Common myeloid progenitor, CD34-positive (primary cell): ENCODE measurements around the gene ARHGAP42.

Experiments
- CTCF ChIA-PET: fragments of 350-600 bp; sonication (Branson Sonifier 250); formaldehyde crosslinking; loops from one replicate; lab custom pipeline; 2021; ENCODE audit warnings: antibody characterized with exemption; lab: Charles Lee
- POLR2A ChIA-PET: fragments of 350-600 bp; sonication (Branson Sonifier 250); formaldehyde crosslinking; loops from one replicate; lab custom pipeline; 2021; ENCODE audit warnings: antibody characterized with exemption; lab: Charles Lee
- DNase-seq, 3 donors: peaks; one replicate each; pipeline versions ENCODE4 v3.0.0 to v3.0.0-alpha.2; 2013
- H3K27ac ChIP-seq, 2 experiments: 1 replicate in 1 of 2; 2 replicates in 1 of 2; pipeline ENCODE4 v1.7.0; 2013; ENCODE audit warnings: inconsistent platforms in 2 of 2, low read length in 2 of 2, mild to moderate bottlenecking in 2 of 2, low read depth in 1 of 2, moderate library complexity in 1 of 2; ENCODE audit not compliant: severe bottlenecking in 2 of 2, insufficient read depth in 1 of 2, poor library complexity in 1 of 2
- H3K27me3 ChIP-seq, 5 experiments: replicated peaks in 2 of 5; 1 replicate in 3 of 5; 2 replicates in 2 of 5; pipeline versions ENCODE4 v1.6.1 to v1.7.0; 2013; ENCODE audit warnings: low read length in 4 of 5, mild to moderate bottlenecking in 2 of 5, moderate library complexity in 2 of 5, inconsistent platforms in 1 of 5; ENCODE audit not compliant: insufficient read depth in 5 of 5, control insufficient read depth in 4 of 5
- H3K36me3 ChIP-seq, 4 experiments: 1 replicate in 2 of 4; 2 replicates in 2 of 4; pipeline versions ENCODE4 v1.6.1 to v1.7.0; 2013; ENCODE audit warnings: low read length in 3 of 4, control low read depth in 1 of 4, mild to moderate bottlenecking in 1 of 4; ENCODE audit not compliant: control insufficient read depth in 4 of 4, insufficient read depth in 4 of 4
- H3K4me1 ChIP-seq, 4 experiments: 1 replicate in 3 of 4; 2 replicates in 1 of 4; pipeline versions ENCODE4 v1.6.1 to v1.7.1; 2013; ENCODE audit warnings: low read length in 3 of 4, mild to moderate bottlenecking in 3 of 4, control low read depth in 1 of 4, inconsistent platforms in 1 of 4, moderate library complexity in 1 of 4; ENCODE audit not compliant: control insufficient read depth in 4 of 4, insufficient read depth in 4 of 4; ENCODE audit errors: control extremely low read depth in 1 of 4
- H3K4me3 ChIP-seq, 7 experiments: 1 replicate in 4 of 7; 2 replicates in 3 of 7; pipeline versions ENCODE4 v1.5.1 to v1.7.0; 2013; ENCODE audit warnings: mild to moderate bottlenecking in 7 of 7, low read length in 6 of 7, moderate library complexity in 6 of 7, inconsistent platforms in 2 of 7, low read depth in 2 of 7, control low read depth in 1 of 7; ENCODE audit not compliant: insufficient read depth in 4 of 7, control insufficient read depth in 1 of 7; ENCODE audit errors: extremely low read depth in 1 of 7
- H3K9me3 ChIP-seq, 5 experiments: 1 replicate in 4 of 5; 2 replicates in 1 of 5; pipeline versions ENCODE4 v1.6.1 to v1.7.1; 2013; ENCODE audit warnings: low read length in 4 of 5, mild to moderate bottlenecking in 2 of 5, inconsistent platforms in 1 of 5, low read depth in 1 of 5, moderate library complexity in 1 of 5; ENCODE audit not compliant: control insufficient read depth in 4 of 5, insufficient read depth in 2 of 5; ENCODE audit errors: control extremely low read depth in 1 of 5
- WGBS: methylation state at CpG from one replicate; pipeline ENCODE4 v1.1.5; 2013; ENCODE audit not compliant: insufficient coverage; 5-methylcytosine and 5-hydroxymethylcytosine counted together

Gene ARHGAP42

DNA sequence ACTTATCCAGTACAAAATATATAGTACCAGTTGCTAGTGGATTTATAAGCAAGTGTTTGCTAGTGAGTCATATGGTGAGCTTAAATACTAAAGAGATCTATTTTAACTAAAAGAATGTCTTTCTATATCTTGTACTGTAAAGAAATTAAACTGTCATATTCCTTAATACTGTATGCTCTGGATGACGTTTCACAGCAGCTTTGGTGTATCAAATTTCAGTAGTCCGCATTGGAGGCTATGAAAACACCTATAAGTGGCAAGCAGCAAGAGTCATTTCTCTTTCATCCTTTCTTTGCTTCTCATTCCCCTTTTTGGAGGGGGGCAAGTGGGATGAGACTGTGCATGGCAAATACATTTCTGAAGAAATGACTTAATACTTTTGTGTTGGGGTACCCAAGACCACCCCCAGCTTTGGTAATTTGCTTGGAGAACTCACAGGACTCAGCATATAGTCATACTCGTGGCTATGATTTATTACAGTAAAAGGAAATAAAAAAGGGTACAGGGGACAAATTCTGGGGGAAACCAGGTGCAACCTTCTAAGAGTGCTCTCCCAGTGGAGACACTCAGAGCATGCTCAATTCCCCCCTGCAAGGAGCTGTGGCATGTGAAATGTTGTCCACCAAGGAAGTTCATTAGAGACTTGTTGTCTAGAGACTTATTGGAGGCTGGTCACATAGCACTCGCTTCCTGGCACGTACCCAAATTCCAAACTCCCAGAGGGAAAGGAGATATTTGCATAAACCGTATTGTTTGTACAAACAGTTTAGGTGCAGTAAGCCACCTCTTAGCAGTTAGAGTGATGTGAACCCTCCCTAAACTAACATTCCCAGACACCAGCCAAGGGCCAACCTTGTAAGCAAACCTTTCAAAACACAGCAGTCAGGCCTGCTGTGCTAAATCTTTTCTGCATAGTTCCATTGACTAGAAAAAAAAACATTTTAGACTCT lies 231.7 kb downstream of the ARHGAP42 start:
- H3K36me3 ChIP-seq: no peaks in the 10 kb centered on the region
- no peak overlapping the region for H3K4me3 ChIP-seq
- no peaks in the 10 kb centered on the region for H3K27me3 ChIP-seq
- ChIA-PET POLR2A (no interaction called here), CTCF (interaction anchor here (0.8 kb wide), 1 partner anchor 8 kb away, joined by 3 read pairs; no protein-coding TSS in a partner anchor)
- 79% methylated on average over 3 of the region's 6 CpGs for WGBS
- no peaks in the 10 kb centered on the region for H3K9me3 ChIP-seq
- no peak for DNase-seq
- H3K27ac ChIP-seq: no peak overlapping the region
- H3K4me1 ChIP-seq: no peaks in the 10 kb centered on the region

DNA sequence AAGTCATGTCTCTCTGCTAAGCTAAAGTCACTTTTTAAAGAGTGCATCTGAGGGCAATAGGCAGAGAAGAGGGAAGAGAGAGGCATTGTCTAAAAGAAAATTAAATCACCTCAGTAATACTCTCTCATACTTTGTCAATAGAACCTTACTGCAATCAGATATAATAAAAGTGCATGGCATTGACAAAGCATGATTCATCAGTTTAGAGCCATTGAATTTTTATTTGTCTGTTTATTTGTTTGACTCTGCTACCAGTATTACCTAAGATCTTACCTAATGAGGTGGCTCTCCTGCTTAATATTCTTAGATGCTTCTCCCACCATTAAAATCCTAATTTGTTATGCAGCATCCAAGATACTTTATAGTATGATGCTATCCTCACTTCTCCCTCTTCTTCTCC lies 233.5 kb downstream of the ARHGAP42 start:
- Histone ChIP-seq H3K4me3 (no peak overlapping the region), H3K36me3 (no peaks in the 10 kb centered on the region), H3K27ac (no peak overlapping the region), H3K9me3 (no peaks in the 10 kb centered on the region), H3K27me3 (no peaks in the 10 kb centered on the region), H3K4me1 (no peaks in the 10 kb centered on the region)
- DNase-seq: no peak
- POLR2A ChIA-PET: no interaction called here
- CTCF ChIA-PET: no interaction called here

DNA sequence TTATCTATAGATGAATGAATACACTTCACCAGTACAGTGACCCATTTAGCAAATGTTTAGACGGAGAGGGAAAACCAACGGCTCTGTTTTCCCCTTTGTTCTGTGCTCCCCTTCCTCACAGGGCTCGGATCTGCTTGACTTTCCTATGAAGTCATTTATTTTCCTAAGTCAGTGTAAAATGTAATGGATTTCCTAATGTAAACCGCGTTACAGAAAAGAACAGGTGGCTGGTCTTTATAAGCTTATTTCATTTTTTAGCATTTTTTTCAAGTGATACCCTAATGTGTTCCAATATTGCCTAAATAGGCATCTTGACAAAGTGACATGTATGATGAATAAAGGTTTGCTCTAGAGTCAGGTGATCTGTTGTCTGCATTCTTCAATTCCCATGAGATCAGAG lies 235.0 kb downstream of the ARHGAP42 start:
- ChIA-PET CTCF (interaction anchor here (0.6 kb wide), 1 partner anchor 336 kb away, joined by 3 read pairs; no protein-coding TSS in a partner anchor), POLR2A (no interaction called here)
- Histone ChIP-seq H3K9me3 (no peaks in the 10 kb centered on the region), H3K36me3 (no peaks in the 10 kb centered on the region), H3K27ac (no peak overlapping the region), H3K4me1 (no peaks in the 10 kb centered on the region), H3K4me3 (no peak overlapping the region), H3K27me3 (no peaks in the 10 kb centered on the region)
- no peak for DNase-seq
- WGBS: no CpG with 5 or more reads among the region's 5 CpGs

DNA sequence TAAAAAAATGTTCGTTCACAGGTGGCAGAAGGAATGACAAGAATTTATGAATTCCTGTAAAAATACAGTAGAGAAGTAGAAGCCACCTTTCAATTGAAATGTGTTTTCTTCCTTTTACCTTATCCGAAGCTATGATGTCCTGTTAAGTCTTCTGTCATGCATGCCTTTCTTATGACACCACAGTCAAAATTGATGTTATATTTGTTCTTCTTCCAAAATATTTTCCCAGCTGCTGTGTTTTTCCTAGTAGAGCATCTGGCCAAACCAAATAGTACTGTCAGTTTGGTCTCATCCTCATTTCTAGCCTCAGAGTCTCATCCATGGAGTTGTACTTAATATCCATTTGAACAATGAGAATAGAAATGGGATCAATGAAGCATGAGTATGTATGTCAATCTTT lies 236.5 kb downstream of the ARHGAP42 start:
- 92% methylated on average over 2 of the region's 2 CpGs for WGBS
- no peak overlapping the region for H3K27ac ChIP-seq
- no peaks in the 10 kb centered on the region for H3K27me3 ChIP-seq
- no peak overlapping the region for H3K4me3 ChIP-seq
- ChIA-PET CTCF (no interaction called here), POLR2A (no interaction called here)
- no peak for DNase-seq
- H3K9me3 ChIP-seq: no peaks in the 10 kb centered on the region
- no peaks in the 10 kb centered on the region for H3K36me3 ChIP-seq
- H3K4me1 ChIP-seq: no peaks in the 10 kb centered on the region

DNA sequence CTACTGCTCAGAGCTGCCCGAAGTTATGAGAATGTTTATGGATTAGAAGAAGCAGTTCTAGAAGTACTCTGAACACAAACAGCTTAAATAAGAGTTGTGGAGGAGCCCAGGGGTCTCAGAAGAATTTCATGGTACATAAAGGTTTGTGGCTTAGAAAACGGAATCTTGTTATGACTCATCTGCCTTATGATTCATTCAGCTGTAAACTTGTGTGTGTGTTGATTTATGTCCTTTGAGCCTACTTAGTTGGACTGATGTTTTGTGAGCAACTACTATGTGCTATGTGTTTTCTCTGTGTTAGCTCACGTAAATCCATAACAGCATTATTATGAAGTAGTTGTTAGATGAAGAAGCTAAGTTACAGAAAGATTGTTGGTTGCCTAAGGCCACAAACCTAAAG lies 238.8 kb downstream of the ARHGAP42 start:
- ChIA-PET POLR2A (no interaction called here), CTCF (interaction anchor here (0.7 to 1.2 kb wide), 7 partner anchors 8 to 349 kb away, joined by 3 to 4 read pairs (median 3); no protein-coding TSS in a partner anchor)
- Histone ChIP-seq H3K4me1 (no peaks in the 10 kb centered on the region), H3K4me3 (no peak overlapping the region), H3K27me3 (no peaks in the 10 kb centered on the region), H3K36me3 (no peaks in the 10 kb centered on the region), H3K9me3 (no peaks in the 10 kb centered on the region), H3K27ac (no peak overlapping the region)
- peak in 2 of 3 donors; percentile 28 to 49 for DNase-seq
- WGBS: 100% methylated on average over 1 of the region's 3 CpGs

DNA sequence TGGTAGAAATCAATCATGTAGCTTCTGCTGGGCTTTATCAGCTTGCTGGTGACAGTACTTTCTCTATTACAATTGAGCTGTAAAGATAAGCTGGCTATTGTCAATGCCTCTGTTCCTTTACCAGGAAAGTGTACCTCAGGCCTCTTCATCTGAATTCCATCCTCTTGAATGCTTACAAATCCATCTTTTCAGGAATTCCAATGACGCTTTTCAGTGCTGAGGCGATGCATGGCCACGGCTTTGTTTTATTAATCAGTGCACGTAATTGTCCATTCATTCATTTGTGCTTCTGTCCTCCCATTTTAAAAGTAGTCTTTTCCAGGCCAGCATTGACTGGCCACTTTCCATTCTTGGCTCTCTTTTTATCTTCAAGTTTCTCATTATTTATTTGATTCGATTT lies 240.5 kb downstream of the ARHGAP42 start:
- H3K27me3 ChIP-seq: no peaks in the 10 kb centered on the region
- POLR2A ChIA-PET: no interaction called here
- no peak overlapping the region for H3K27ac ChIP-seq
- no peaks in the 10 kb centered on the region for H3K36me3 ChIP-seq
- DNase-seq: no peak
- 98% methylated on average over 4 of the region's 5 CpGs for WGBS
- H3K4me1 ChIP-seq: no peaks in the 10 kb centered on the region
- no peaks in the 10 kb centered on the region for H3K9me3 ChIP-seq
- H3K4me3 ChIP-seq: no peak overlapping the region
- CTCF ChIA-PET: interaction anchor here (1.0 to 3.3 kb wide), 3 partner anchors 348 to 353 kb away, joined by 3 to 12 read pairs (median 4); no protein-coding TSS in a partner anchor

DNA sequence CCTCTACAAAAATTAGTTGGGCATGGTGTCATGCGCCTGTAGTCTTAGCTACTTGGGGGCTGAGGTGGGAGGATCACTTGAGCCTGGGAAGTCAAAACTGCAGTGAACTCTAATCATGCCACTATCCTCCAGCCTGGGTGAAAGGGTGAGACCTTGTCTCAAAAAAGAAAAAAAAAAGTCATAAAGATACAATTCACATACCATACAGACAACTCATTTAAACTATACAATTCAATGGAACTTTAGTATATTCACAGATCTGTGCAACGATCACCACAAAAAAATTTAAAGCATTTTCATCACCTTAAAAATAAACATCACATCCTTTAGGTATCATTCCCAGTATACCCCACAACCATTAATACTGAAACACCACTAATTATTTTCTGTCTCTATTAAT lies 241.3 kb downstream of the ARHGAP42 start:
- WGBS: 100% methylated on average over 2 of the region's 2 CpGs
- H3K9me3 ChIP-seq: no peaks in the 10 kb centered on the region
- no peaks in the 10 kb centered on the region for H3K4me1 ChIP-seq
- H3K4me3 ChIP-seq: no peak overlapping the region
- no peak overlapping the region for H3K27ac ChIP-seq
- ChIA-PET POLR2A (no interaction called here), CTCF (interaction anchor here (3.3 kb wide), 1 partner anchor 349 kb away, joined by 12 read pairs; no protein-coding TSS in a partner anchor)
- DNase-seq: no peak
- no peaks in the 10 kb centered on the region for H3K27me3 ChIP-seq
- H3K36me3 ChIP-seq: no peaks in the 10 kb centered on the region
